ENCODE results near the gene PRDM16. TPM values are rescaled to one million over a fixed set of nuclear protein-coding genes. Genes with fewer than 3 reads are reported as not detected.
A peak's percentile ranks its signal among the peaks of the same experiment; 100 is the strongest.

The PRDM16 gene
- total RNA-seq, 1 donor from 2014 or later, result 17.7 TPM

GRCh38 chr1:3183411-3183810, 114.4 kb downstream of the PRDM16 start:
- intact Hi-C loops (cut with micrococcal nuclease), result no loop called here
- DNase-seq, result no peak

GRCh38 chr1:3183813-3184212, 114.8 kb downstream of the PRDM16 start:
- intact Hi-C loops (cut with micrococcal nuclease), result no loop called here
- ATAC-seq (no peak), DNase-seq (no peak)

More at GRCh38 chr1:3183411-3183810, 114.4 kb downstream of the PRDM16 start:
- no peak for ATAC-seq

DNA sequence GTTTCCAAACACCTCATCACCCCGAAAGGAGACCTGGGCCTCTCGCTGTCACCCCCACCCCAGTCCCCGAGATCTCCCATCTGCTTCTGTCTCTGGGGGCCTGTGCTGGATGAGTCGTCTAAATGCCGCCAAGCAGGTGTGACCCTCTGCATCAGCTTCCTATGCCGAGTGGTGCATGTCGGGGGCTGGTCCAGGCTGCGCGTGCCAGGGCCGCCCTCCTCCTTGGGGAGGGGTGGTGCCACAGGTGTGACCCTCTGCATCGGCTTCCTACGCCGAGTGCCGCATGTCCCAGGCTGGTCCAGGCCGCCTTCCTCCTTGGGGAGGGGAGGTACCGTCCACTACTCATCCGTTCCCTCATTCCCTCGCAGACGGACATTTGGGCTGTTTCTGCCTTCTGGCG, 115.7 kb downstream of the PRDM16 start:
- DNase-seq, result no peak
- ATAC-seq, result no peak
- intact Hi-C loops (cut with micrococcal nuclease), result no loop called here

DNA sequence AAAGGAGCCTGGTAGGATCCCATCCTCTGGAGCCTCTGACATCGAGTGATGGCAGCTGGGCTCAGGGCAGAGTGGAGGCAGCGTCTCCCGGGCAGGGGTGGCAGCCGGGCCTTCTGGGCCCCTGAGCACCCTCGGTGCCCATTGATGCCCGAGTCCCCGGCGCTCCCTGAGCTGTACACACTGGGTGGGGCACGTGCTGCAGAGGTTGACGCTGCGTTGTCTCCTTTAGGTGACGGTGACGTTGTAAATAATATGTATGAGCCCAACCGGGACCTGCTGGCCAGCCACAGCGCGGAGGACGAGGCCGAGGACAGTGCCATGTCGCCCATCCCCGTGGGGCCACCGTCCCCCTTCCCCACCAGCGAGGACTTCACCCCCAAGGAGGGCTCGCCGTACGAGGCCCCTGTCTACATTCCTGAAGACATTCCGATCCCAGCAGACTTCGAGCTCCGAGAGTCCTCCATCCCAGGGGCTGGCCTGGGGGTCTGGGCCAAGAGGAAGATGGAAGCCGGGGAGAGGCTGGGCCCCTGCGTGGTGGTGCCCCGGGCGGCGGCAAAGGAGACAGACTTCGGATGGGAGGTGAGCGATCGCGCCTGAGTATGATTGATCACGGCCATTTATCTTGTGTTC, 117.0 kb downstream of the PRDM16 start:
- intact Hi-C loops (cut with micrococcal nuclease), result no loop called here
- no peak for DNase-seq
- no peak for ATAC-seq

GRCh38 chr1:3186526-3186921, 117.5 kb downstream of the PRDM16 start:
- peak; percentile 85 for DNase-seq
- peak; percentile 81 for ATAC-seq
- intact Hi-C loops (cut with micrococcal nuclease), result no loop called here

DNA sequence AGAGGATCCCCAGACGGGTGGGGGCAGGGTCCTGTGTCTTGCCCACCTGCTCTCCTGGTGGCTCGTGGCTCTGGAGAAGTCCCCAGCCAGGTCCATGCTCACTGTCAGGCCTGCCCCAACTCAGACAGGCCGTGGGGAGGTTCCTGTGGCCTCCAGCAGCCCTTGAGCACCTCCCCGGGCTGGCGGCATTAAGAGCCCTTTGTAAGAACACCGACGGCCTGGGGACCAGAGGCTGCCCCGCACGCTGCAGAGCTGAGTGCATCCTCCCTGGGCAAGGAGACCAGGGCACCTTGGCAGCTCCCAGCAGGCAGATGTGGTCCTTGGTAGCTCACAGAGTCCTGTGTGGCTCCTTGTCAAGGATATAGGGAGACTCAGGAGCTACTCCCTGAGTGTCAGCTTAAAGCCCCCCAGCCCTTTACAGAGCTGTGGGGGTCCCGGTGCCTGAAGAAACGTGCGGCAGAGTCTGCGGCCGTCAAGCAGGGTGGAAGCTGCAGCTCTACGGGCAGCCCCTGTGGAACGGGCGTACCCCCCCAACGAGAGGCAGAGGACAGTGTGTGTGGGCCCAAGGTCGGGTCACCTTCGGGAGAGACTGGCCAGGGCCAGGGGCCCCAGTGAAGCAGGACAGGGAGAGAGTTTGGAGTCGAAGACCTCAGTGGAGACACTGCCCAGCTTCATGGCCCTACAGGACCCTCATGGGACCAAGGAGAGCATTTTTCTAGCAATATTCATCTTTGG, 118.6 kb downstream of the PRDM16 start:
- DNase-seq, result no peak
- intact Hi-C loops (cut with micrococcal nuclease), result no loop called here
- peak; percentile 54 for ATAC-seq

DNA sequence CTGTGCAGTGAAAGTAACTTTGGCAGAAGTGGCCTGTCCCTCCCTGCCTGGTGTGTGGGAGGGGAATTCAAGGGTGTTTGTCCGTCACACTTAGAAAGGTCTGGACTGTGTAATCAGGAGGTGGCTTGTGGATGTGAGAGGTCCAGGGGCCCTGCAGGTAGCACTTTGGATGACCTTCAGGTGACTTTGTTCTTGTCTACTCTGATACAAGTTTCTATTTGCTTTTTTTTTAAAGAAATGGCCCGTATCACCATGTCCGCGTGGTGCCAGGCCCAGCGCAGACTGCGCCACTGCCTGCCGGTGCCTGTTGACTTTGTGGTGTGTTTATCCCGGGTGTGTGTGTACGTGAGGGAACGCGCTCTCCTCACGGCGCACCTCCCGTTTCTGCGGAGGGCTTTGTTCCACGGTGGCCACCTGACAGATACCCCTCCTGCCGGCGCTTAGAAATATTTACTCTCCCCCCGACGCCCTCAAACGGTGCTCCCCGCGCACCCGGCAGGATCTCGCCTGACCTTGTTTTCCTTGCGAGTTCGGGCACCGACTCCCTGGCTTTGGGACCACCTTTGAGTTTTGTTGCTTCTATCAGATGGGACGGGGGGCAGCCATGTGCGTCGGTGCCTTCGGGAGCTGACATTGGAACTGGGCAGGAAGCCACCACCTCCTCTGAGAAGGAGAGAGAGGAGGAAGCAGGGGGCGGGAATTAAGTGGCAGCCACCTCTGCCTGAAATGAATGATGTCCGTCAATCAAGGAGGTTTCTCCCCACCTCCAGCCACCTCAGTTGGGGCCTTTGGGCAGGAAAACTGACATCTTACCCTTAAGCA, 119.4 kb downstream of the PRDM16 start:
- intact Hi-C loops (cut with micrococcal nuclease), result no loop called here
- no peak for DNase-seq
- ATAC-seq, result peak; percentile 56

GRCh38 chr1:3190256-3191041, 121.4 kb downstream of the PRDM16 start:
- DNase-seq, result no peak
- intact Hi-C loops (cut with micrococcal nuclease), result no loop called here
- ATAC-seq, result no peak

- no peak for ATAC-seq
- DNase-seq, result no peak
- intact Hi-C loops (cut with micrococcal nuclease), result no loop called here
Measured at GRCh38 chr1:3192361-3192760, 123.4 kb downstream of the PRDM16 start.

GRCh38 chr1:3192825-3193224, 123.8 kb downstream of the PRDM16 start:
- intact Hi-C loops (cut with micrococcal nuclease), result no loop called here
- DNase-seq (no peak), ATAC-seq (no peak)

DNA sequence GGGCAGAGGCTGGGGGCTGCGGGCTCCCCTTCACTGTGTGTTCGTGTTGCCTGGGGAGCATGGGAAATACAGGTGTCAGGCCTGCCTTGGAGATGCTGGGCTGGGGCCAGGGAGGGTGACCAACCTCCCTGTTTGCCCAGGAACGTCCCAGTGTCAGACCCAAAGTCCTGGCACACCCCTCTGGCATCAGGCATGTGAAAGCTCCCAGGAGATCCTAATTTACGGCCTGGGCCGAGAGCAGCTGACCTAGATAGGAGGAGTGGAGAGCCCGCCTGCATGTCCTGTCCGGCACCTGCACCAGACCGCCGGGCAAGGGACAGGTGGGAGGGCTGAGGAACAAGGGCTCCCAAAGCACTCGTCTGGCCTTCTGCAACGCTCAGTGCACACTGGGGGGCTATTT, 124.8 kb downstream of the PRDM16 start:
- ATAC-seq (no peak), DNase-seq (no peak)
- intact Hi-C loops (cut with micrococcal nuclease), result no loop called here

- intact Hi-C loops (cut with micrococcal nuclease), result no loop called here
- DNase-seq, result no peak
- ATAC-seq, result no peak
Measured at GRCh38 chr1:3194760-3195479, 125.9 kb downstream of the PRDM16 start.

DNA sequence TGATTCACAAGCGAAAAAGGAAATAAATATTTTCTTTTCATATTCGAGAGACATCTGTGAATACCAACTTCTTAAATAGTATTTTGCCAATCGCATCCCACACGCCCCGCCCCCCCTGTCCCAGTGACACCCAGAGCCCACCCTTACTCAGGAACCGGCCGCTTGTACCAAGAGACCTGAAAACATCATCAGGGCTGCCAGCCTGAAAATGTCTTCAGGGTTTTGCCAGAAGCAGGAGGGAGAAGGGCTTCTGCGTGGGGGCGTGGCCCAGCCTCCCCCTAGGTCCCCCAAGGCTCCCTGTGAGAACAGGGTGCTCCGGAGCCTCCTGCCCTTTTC, 126.4 kb downstream of the PRDM16 start:
- no peak for ATAC-seq

DNA sequence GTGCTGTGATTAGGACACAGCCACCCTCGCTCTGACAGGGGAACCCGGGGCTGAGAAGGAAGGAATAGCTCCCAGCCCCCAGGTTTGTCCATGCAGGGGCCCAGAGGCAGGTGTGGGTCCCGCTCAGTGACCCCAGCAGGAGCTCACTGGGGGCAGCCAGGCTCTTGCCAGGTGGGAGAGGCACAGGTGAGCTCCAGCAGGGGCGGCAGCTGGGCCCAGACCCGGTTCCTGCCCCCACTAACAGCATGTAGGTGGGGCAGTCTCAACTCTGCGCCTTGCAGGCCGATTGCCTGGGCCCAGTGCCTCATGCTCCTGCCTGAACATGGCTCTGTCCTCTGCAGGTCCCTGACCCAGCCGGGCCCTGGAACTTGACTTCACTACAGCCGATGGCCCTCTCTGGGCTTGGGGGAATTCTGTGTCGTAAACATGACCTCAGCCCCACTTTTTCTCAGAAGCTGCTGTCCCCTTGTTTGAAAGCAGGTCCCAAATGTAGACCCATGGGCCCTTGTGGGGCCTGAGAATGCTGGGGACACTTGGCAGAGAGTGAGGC, 127.0 kb downstream of the PRDM16 start:
- DNase-seq (no peak), ATAC-seq (no peak)
- intact Hi-C loops (cut with micrococcal nuclease), result no loop called here

More for the DNA sequence above, 126.4 kb downstream of the PRDM16 start:
- intact Hi-C loops (cut with micrococcal nuclease), result no loop called here
- no peak for DNase-seq

GRCh38 chr1:3196577-3197245, 127.7 kb downstream of the PRDM16 start:
- DNase-seq, result no peak
- intact Hi-C loops (cut with micrococcal nuclease), result no loop called here
- peak; percentile 12 for ATAC-seq

DNA sequence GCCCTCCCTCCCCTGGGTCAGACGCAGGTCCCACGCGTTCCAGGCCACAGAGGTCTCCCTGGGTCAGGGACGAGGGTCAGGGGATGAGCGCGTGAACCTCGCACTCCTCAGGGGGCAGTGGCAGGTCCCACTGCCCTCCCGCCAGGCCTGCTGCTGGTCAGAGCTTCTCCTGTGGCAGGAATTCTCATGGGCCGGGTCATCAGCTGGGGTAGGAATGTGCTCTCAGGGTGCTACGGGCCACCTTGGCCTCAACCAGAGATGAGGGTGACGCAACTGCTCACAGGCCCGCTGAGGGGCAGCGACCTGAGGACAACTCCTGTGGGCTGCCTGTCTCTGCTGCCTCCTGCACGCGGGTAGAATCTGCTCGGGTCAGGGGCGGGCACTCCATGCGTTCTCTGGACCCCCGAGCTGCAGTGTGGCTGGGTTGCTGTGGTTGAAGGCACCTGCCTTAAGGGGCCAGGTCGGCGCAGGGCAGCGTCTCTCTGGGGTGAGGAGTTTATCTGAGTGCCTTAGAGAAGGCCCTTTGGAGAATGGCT, 128.8 kb downstream of the PRDM16 start:
- DNase-seq (no peak), ATAC-seq (peak; percentile 11)
- intact Hi-C loops (cut with micrococcal nuclease), result no loop called here

DNA sequence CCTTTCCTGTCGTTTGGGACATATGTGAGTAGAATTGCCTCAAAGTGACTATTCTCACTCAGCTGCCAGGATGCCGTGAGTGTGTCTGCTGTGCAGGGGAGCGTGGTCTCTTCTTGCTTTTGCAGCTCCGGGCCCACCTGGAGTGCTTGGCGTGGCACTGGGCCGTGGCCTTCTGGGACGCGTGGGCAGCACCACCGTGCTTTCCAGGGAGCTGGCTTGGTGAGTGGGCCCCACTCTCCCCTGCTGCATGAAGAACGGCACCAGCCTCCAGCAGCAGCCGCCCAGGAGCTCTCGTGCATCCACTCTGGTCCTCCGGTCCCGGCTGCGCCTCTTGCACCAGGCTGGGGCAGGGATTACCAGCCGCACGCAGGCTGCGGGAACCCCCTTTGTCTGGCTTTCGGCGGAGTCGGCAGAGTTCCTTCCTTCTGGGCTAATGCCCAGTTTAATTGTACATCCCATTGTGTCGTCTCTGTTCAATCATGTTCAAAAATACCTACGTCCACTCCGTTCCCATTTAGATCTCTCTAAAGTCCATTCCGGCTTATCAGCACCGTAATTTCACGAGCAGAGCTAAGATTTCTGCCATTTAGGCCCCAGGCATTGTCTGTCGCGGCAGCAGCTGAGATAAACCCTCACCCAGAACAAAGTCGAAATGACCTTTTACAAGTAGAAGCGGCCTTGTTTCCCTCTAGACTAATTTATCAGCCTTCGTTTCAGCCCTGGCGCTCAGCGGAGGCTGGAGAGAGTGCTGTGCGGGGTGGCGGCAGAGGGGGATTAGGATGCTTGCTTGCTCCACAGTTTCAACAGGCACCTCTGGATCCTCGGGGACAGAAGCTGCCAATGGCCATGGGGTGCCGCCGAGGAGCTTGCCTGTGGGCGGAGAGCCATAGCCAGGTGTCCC, 129.6 kb downstream of the PRDM16 start:
- intact Hi-C loops (cut with micrococcal nuclease), result no loop called here
- DNase-seq (no peak), ATAC-seq (peak; percentile 33)

All from left ventricle myocardium superior (tissue), 1 donor.